Activated CD8-positive, alpha-beta memory T cell treated with anti-CD3 and anti-CD28 coated beads for 36 hours (primary cell): ENCODE data around the gene B4GALNT4. TPM values are rescaled to one million over a fixed set of nuclear protein-coding genes. Genes with fewer than 3 reads are reported as not detected.
"Not testable (repeated sequence)": the region's sequence is repeated elsewhere in the genome, so short reads cannot be mapped to it uniquely, and the experiment has no call there.

Experiments used
- CTCF ChIA-PET: fragments of 350-600 bp; sonication (Branson Sonifier 250); formaldehyde crosslinking; loops from one replicate; lab custom pipeline; 2021; ENCODE audit warnings: antibody characterized with exemption; lab: Charles Lee
- POLR2A ChIA-PET: fragments of 350-600 bp; sonication (Branson Sonifier 250); formaldehyde crosslinking; loops from one replicate; lab custom pipeline; 2021; ENCODE audit warnings: antibody characterized with exemption; lab: Charles Lee
- total RNA-seq, 2 experiments: library from RNA; stranded (reverse); gene quantifications; one replicate each; pipeline ENCODE4 v1.2.3, GENCODE V29; 2021

Gene B4GALNT4, protein sequence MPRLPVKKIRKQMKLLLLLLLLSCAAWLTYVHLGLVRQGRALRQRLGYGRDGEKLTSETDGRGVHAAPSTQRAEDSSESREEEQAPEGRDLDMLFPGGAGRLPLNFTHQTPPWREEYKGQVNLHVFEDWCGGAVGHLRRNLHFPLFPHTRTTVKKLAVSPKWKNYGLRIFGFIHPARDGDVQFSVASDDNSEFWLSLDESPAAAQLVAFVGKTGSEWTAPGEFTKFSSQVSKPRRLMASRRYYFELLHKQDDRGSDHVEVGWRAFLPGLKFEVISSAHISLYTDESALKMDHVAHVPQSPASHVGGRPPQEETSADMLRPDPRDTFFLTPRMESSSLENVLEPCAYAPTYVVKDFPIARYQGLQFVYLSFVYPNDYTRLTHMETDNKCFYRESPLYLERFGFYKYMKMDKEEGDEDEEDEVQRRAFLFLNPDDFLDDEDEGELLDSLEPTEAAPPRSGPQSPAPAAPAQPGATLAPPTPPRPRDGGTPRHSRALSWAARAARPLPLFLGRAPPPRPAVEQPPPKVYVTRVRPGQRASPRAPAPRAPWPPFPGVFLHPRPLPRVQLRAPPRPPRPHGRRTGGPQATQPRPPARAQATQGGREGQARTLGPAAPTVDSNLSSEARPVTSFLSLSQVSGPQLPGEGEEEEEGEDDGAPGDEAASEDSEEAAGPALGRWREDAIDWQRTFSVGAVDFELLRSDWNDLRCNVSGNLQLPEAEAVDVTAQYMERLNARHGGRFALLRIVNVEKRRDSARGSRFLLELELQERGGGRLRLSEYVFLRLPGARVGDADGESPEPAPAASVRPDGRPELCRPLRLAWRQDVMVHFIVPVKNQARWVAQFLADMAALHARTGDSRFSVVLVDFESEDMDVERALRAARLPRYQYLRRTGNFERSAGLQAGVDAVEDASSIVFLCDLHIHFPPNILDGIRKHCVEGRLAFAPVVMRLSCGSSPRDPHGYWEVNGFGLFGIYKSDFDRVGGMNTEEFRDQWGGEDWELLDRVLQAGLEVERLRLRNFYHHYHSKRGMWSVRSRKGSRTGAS
- under 1 TPM; 0.38 to 0.42 TPM for total RNA-seq

DNA sequence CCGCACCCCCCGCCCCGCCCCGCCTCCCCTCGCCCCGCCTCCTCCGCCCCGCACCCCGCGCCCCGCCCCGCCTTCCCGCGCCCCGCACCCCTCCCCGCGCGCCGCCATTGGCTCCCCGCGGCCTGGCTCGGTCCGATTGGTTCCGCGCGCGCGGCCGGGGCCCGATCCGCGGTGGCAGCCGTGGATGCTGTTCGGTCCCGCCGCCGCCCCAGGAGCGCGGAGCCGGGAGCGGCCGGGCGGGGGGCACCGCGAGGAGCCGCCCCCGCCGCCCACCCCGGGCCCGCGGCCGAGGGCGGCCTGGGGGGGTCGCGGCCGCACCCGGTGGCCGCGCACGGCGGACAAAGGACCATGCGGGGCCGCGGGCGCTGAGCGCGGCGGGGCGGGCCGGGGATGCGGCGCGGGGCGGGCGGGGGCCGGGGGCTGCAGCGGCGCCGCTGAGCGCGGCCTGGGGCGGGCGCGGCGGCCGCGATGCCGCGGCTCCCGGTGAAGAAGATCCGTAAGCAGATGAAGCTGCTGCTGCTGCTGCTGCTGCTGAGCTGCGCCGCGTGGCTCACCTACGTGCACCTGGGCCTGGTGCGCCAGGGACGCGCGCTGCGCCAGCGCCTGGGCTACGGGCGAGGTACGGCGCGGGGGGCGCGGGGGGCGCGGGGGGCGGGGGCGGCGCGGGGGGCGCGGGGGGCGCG lies at the start of gene B4GALNT4:
B4GALNT4 (plus strand) TSS at position 164 of the 683 bp plus-strand sequence; CDS start at position 469, 305 bp downstream.
- ChIA-PET POLR2A (no interaction called here), CTCF (no interaction called here)

- CTCF ChIA-PET, result not testable (repeated sequence)
These were observed 49.4 kb upstream of the B4GALNT4 start for GRCh38 chr11:319888-320273.

DNA sequence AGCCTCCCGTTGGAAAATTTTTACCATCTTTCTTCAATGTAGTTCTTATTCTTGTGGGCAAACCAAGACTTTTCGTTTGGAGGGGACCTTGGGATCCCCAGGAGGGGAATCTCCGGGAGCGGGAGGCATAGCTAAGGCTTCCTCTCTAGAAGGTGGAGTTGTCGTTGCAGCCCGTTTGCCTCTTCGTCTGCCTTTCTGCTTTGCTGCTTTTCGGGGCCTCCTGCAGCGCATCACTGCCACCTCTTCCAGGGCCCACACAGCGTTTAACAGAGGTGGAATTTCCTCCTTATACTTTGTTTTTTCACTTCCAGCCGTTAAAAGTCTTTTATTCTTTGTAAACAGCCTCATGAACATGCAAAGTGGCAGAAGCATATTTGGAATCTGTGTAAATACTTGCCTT lies 45.1 kb upstream of the B4GALNT4 start:
- POLR2A ChIA-PET, result no interaction called here
- CTCF ChIA-PET, result interaction anchor here (0.6 kb wide), 1 partner anchor 41 kb away, joined by 3 read pairs; no protein-coding TSS in a partner anchor

More at GRCh38 chr11:319888-320273, 49.4 kb upstream of the B4GALNT4 start:
- POLR2A ChIA-PET, result interaction anchor here (1.6 kb wide), 1 partner anchor 36 kb away, joined by 5 read pairs; no protein-coding TSS in a partner anchor

DNA sequence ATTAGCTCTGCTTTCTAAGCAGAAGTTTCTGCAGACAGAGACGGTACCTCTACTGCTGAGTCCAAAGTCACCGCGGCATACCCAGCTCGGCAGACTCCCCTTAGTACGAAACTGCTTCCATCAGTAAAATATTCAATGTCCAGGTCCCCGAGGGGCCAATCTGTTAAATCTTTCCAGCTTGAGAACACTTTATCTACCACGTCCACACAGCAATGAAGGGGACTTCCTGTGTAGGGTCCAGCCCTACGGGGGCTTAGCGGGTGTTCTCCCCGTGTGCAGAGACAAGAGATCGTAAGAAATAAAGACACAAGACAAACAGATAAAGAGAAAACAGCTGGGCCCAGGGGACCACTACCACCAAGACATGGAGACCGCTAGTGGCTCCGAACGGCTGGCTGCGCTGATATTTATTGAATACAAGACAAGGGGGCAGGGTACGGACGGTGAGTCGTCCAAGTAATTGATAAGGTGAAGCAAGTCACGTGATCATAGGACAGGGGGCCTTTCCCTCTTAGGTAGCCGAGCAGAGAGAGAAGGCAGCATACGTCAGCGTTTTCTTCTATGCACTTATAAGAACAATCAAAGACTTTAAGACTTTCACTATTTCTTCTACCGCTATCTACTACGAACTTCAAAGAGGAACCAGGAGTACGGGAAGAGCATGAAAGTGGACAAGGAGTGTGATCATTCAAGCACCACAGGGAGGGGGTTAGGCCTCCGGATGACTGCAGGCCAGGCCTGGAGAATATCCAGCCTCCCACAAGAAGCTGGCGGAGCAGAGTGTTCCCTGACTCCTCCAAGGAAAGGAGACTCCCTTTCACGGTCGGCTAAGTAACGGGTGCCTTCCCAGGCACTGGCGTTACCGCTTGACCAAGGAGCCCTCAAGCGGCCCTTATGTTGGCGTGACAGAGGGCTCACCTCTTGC lies 44.4 kb upstream of the B4GALNT4 start:
- POLR2A ChIA-PET, CTCF ChIA-PET: not testable (repeated sequence)

- ChIA-PET CTCF (interaction anchor here (1.6 kb wide), 1 partner anchor 9 kb away, joined by 11 read pairs; no protein-coding TSS in a partner anchor), POLR2A (interaction anchor here (1.1 to 1.5 kb wide), 2 partner anchors 9 to 11 kb away, joined by 3 to 6 read pairs; no protein-coding TSS in a partner anchor)
These were observed 43.3 kb upstream of the B4GALNT4 start for GRCh38 chr11:325796-326591.

GRCh38 chr11:326592-326841 lies 42.8 kb upstream of the B4GALNT4 start:
- ChIA-PET CTCF (interaction anchor here (1.6 kb wide), 1 partner anchor 10 kb away, joined by 11 read pairs; no protein-coding TSS in a partner anchor), POLR2A (interaction anchor here (1.1 to 1.5 kb wide), 2 partner anchors 10 to 12 kb away, joined by 3 to 6 read pairs; no protein-coding TSS in a partner anchor)

DNA sequence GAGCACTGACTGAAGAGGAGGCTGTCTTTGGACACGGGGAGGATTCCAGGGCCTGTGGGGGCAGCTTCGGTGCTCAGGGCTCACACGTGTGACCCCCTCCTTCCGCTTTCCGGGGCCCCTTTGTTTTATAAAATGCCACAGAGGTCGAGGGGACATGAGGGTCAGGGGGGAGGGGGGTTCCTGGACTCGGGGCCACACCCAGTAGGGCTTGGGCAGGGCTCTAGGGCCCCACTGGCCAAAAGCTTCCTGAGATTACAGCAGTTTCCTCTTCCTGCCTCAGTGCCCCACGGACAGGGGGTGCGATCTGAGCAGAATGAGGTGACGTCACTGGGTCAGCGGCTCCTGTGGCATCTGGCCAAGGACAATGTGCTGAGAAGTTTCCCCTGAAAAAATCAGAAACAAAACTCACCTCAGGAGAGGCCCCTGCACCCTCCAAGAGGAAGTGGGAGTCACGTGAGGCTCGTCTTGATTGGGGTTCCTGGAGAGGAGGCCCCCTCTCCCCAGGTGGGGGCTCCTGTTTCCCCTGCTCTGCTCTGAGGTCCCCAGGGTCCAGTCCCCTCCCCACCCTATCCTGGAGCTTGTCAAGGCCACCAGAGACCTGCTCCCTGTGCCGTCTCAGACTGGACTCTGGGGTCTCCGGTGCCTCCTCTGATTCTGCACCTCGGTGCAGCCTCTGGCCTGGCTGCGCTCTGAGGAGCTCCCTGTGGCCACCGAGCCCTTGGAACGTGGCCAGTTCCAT lies 42.3 kb upstream of the B4GALNT4 start:
- ChIA-PET CTCF (interaction anchor here (0.6 to 1.6 kb wide), 3 partner anchors 10 to 28 kb away, joined by 3 to 11 read pairs (median 4); no protein-coding TSS in a partner anchor), POLR2A (interaction anchor here (1.1 to 1.5 kb wide), 2 partner anchors 10 to 12 kb away, joined by 3 to 6 read pairs; no protein-coding TSS in a partner anchor)

- POLR2A ChIA-PET, result interaction anchor here (1.1 to 1.5 kb wide), 2 partner anchors 11 to 13 kb away, joined by 3 to 6 read pairs; no protein-coding TSS in a partner anchor
- CTCF ChIA-PET, result interaction anchor here (0.6 to 1.6 kb wide), 3 partner anchors 11 to 28 kb away, joined by 3 to 11 read pairs (median 4); no protein-coding TSS in a partner anchor
These were observed 41.7 kb upstream of the B4GALNT4 start for GRCh38 chr11:327581-327923.

- POLR2A ChIA-PET, result interaction anchor here (1.5 kb wide), 1 partner anchor 13 kb away, joined by 6 read pairs; no protein-coding TSS in a partner anchor
- CTCF ChIA-PET, result interaction anchor here (0.6 to 1.6 kb wide), 3 partner anchors 11 to 27 kb away, joined by 3 to 11 read pairs (median 4); no protein-coding TSS in a partner anchor
These were observed 41.3 kb upstream of the B4GALNT4 start for GRCh38 chr11:328012-328411.

- CTCF ChIA-PET, result interaction anchor here (1.4 kb wide), 1 partner anchor 36 kb away, joined by 3 read pairs; no protein-coding TSS in a partner anchor
These were observed 40.7 kb upstream of the B4GALNT4 start for GRCh38 chr11:328516-329100.

GRCh38 chr11:329886-330253 lies 39.4 kb upstream of the B4GALNT4 start:
- ChIA-PET CTCF (interaction anchor here (1.1 to 1.9 kb wide), 3 partner anchors 12 to 79 kb away, joined by 3 to 6 read pairs (median 5); no protein-coding TSS in a partner anchor), POLR2A (no interaction called here)

More at GRCh38 chr11:328516-329100, 40.7 kb upstream of the B4GALNT4 start:
- POLR2A ChIA-PET, result not testable (repeated sequence)

DNA sequence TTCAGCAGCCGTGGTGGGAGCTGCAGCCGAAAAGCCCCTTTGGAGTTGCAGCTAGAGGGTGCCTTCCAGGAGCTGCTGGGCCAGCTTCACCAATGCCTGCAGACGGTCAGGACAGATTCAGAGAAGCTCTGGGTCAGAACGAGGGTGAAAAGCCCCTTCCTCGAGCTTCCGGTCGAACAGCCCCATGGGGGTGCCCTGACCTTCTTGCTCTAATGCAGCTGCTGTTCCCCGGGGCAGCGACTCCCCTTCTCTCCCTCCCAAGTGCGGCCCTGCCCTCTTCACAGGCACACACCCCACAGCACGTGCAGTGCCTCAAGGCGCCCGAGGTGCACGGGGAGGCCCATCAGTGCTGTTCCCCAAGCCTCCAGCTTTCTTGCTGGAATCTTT lies 39.0 kb upstream of the B4GALNT4 start:
- ChIA-PET CTCF (interaction anchor here (1.1 to 1.9 kb wide), 3 partner anchors 13 to 80 kb away, joined by 3 to 6 read pairs (median 5); no protein-coding TSS in a partner anchor), POLR2A (interaction anchor here (1.0 kb wide), 1 partner anchor 14 kb away, joined by 3 read pairs; no protein-coding TSS in a partner anchor)

DNA sequence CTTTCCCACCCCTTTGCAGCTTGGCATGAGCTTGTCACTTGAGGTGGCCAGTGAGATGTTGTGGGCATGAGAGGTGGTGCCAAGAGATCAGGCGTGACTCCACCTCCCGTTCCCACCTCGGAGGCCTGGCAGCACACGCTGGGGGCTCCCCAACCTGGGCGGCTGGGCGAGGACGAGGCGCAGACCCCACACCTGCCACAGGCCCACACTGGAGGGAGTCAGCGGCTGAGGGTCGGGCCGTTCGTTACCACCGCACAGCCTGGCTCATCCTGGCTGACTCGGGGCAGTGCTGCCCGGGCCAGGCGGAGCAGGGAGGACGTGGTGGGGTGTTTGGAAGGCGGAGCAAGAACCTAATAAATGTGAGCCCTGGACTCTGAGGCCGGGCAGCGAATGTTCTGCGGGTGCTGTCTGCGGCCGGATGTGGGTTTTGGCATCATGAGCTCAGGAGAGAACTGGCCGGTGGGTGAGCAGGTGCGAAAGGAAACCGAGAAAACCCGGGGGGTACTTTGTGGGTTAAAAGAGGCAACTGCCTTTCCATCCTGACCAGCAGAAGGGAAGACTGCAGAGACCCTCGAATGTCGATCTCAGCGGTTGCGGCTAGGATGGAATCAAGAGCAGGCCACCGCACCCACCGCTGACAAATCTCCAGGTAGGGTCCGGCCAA lies 38.5 kb upstream of the B4GALNT4 start:
- ChIA-PET POLR2A (interaction anchor here (1.0 kb wide), 1 partner anchor 14 kb away, joined by 3 read pairs; no protein-coding TSS in a partner anchor), CTCF (interaction anchor here (1.9 kb wide), 1 partner anchor 13 kb away, joined by 6 read pairs; no protein-coding TSS in a partner anchor)

DNA sequence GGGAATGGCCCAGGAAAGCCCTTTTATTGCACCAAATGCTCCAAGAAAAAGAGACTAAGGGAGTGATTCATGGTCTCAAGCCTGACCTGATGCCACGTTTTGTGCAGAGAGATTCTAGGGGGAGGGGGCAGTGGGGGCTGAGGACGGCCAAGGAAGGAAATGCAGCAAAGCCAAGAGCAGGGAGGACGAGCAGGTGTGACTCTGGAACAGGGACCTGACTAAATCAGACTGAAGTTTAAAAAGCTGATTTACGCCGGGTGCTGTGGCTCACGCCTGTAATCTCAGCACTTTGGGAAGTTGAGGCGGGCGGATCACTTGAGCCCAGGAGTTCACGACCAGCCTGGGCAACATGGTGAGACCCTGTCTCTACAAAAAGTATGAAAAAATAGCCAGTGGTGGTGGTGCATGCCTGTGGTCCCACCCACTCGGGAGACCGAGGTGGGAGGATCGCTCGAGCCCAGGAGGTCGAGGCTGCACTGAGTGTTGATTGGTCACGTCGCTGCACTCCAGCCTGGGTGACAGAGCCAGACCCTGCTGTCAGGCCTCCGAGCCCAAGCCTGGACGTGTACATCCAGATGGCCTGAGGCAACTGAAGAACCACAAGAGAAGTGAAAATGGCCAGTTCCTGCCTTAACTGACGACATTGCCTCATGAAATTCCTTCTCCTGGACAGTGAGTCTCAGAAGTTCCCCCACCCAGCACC lies 37.8 kb upstream of the B4GALNT4 start:
- ChIA-PET POLR2A (interaction anchor here (1.0 kb wide), 1 partner anchor 15 kb away, joined by 3 read pairs; no protein-coding TSS in a partner anchor), CTCF (interaction anchor here (0.9 to 1.9 kb wide), 2 partner anchors 14 to 15 kb away, joined by 4 to 6 read pairs; no protein-coding TSS in a partner anchor)
